Astrocyte (in vitro differentiated cells and primary cell): ENCODE results near the gene YKT6. TPM values are rescaled to one million over a fixed set of nuclear protein-coding genes. Genes with fewer than 3 reads are reported as not detected.
A peak's percentile ranks its signal among the peaks of the same experiment; 100 is the strongest.

Experiments used
- DNase-seq: peaks from one replicate; pipeline ENCODE4 v3.0.0-alpha.2; 2010; ENCODE audit warnings: low read depth
- FAIRE-seq: peaks from 2 replicates; lab custom pipeline; 2011; peaks lifted over from hg19 to GRCh38; lab: Jason Lieb, UNC
- H2AFZ ChIP-seq: 2 replicates; pipeline ENCODE4 v1.6.0; 2012; ENCODE audit warnings: low read depth, low read length, inconsistent platforms
- H3K27ac ChIP-seq: 2 replicates; pipeline ENCODE4 v1.5.1; 2011; ENCODE audit warnings: low read depth, low read length, inconsistent platforms
- H3K27me3 ChIP-seq: 2 replicates; pipeline ENCODE4 v1.6.0; 2011; ENCODE audit warnings: low read length, inconsistent platforms; ENCODE audit not compliant: insufficient read depth
- H3K36me3 ChIP-seq: 2 replicates; pipeline ENCODE4 v1.5.1; 2011; ENCODE audit warnings: low read length, inconsistent platforms; ENCODE audit not compliant: insufficient read depth
- H3K4me1 ChIP-seq: 2 replicates; pipeline ENCODE4 v1.5.1; 2011; ENCODE audit warnings: low read length, inconsistent platforms; ENCODE audit not compliant: insufficient read depth
- H3K4me2 ChIP-seq: 2 replicates; pipeline ENCODE4 v1.6.0; 2012; ENCODE audit warnings: low read length, inconsistent platforms
- H3K4me3 ChIP-seq: 2 replicates; pipeline ENCODE4 v1.5.1; 2011; ENCODE audit warnings: low read depth, mild to moderate bottlenecking, low read length, inconsistent platforms; ENCODE audit not compliant: insufficient read depth
- H3K79me2 ChIP-seq: 2 replicates; pipeline ENCODE4 v1.6.0; 2012; ENCODE audit warnings: mild to moderate bottlenecking, low read length, inconsistent platforms; ENCODE audit not compliant: insufficient read depth
- H3K9ac ChIP-seq: 2 replicates; pipeline ENCODE4 v1.6.0; 2012; ENCODE audit warnings: mild to moderate bottlenecking, low read length, inconsistent platforms
- H3K9me3 ChIP-seq: 2 replicates; pipeline ENCODE4 v1.5.1; 2012; ENCODE audit warnings: low read depth, mild to moderate bottlenecking, low read length, inconsistent platforms; ENCODE audit not compliant: insufficient read depth
- H4K20me1 ChIP-seq: 2 replicates; pipeline ENCODE4 v1.6.0; 2012; ENCODE audit warnings: low read length, inconsistent platforms; ENCODE audit not compliant: insufficient read depth
- H3K27ac Mint-ChIP-seq: one replicate; pipeline ENCODE4 v1.8.0; 2021; ENCODE audit warnings: mild to moderate bottlenecking, mixed read lengths; ENCODE audit not compliant: unreplicated experiment
- H3K27me3 Mint-ChIP-seq: one replicate; pipeline ENCODE4 v1.8.0; 2021; ENCODE audit warnings: low read depth, mixed read lengths; ENCODE audit not compliant: unreplicated experiment
- H3K36me3 Mint-ChIP-seq: one replicate; pipeline ENCODE4 v1.8.0; 2021; ENCODE audit warnings: low read depth, mixed read lengths; ENCODE audit not compliant: unreplicated experiment
- H3K4me1 Mint-ChIP-seq: one replicate; pipeline ENCODE4 v1.8.0; 2021; ENCODE audit warnings: low read depth, mixed read lengths; ENCODE audit not compliant: unreplicated experiment
- H3K4me3 Mint-ChIP-seq: one replicate; pipeline ENCODE4 v1.8.0; 2021; ENCODE audit warnings: mild to moderate bottlenecking, moderate library complexity, mixed read lengths; ENCODE audit not compliant: unreplicated experiment
- H3K9me3 Mint-ChIP-seq: one replicate; pipeline ENCODE4 v1.8.0; 2021; ENCODE audit warnings: mild to moderate bottlenecking, mixed read lengths; ENCODE audit not compliant: unreplicated experiment
- CTCF ChIP-seq: IDR thresholded peaks from 2 replicates; pipeline ENCODE4 v1.5.1; 2011; ENCODE audit warnings: low read depth, mild to moderate bottlenecking, inconsistent platforms, low read length, moderate library complexity; ENCODE audit not compliant: insufficient read depth
- EZH2 ChIP-seq: IDR thresholded peaks from 2 replicates; pipeline ENCODE4 v1.6.1; 2012; ENCODE audit warnings: mild to moderate bottlenecking, low read length, inconsistent platforms; ENCODE audit not compliant: insufficient read depth
- total RNA-seq: library from RNA; stranded (reverse); gene quantifications from 2 replicates; pipeline ENCODE4 v1.2.1, GENCODE V29; 2021

Gene YKT6
- total RNA-seq, 1 donor from 2014 or later: 216 TPM

- Histone ChIP-seq H3K4me1 (no peaks in the 10 kb centered on the region), H3K4me3 (no peak overlapping the region), H3K79me2 (no peaks in the 10 kb centered on the region), H3K9me3 (no peaks in the 10 kb centered on the region), H3K4me2 (no peak overlapping the region), H2AFZ (no peak overlapping the region), H3K27ac (no peak overlapping the region), H3K9ac (no peak overlapping the region), H3K27me3 (no peaks in the 10 kb centered on the region), H3K36me3 (peaks cover 44% of the 10 kb centered on the region), H4K20me1 (peaks cover 64% of the 10 kb centered on the region)
- peaks cover 7% of the 10 kb centered on the region for H3K4me1 Mint-ChIP-seq
- H3K4me3 Mint-ChIP-seq: no peak overlapping the region
- peak overlapping the region; percentile 47 for H3K27ac Mint-ChIP-seq
- DNase-seq (no peak), FAIRE-seq (no peak)
- H3K9me3 Mint-ChIP-seq: no peaks in the 10 kb centered on the region
- H3K36me3 Mint-ChIP-seq: peaks cover 18% of the 10 kb centered on the region
- TF ChIP-seq CTCF (no peak), EZH2 (no peak)
- H3K27me3 Mint-ChIP-seq: no peaks in the 10 kb centered on the region
These were observed 12.6 kb downstream of the YKT6 start for GRCh38 chr7:44213206-44213876.

- Mint-ChIP-seq H3K4me1 (peaks cover 7% of the 10 kb centered on the region), H3K36me3 (peaks cover 18% of the 10 kb centered on the region), H3K9me3 (no peaks in the 10 kb centered on the region), H3K27ac (peak overlapping the region; percentile 50), H3K4me3 (peak overlapping the region; percentile 27), H3K27me3 (no peaks in the 10 kb centered on the region)
- Histone ChIP-seq H2AFZ (no peak overlapping the region), H3K4me2 (no peak overlapping the region), H3K27ac (no peak overlapping the region), H3K4me3 (no peak overlapping the region), H3K9ac (no peak overlapping the region), H3K27me3 (no peaks in the 10 kb centered on the region), H3K79me2 (no peaks in the 10 kb centered on the region), H3K4me1 (no peaks in the 10 kb centered on the region), H4K20me1 (peaks cover 58% of the 10 kb centered on the region), H3K9me3 (peaks cover 2% of the 10 kb centered on the region), H3K36me3 (peaks cover 38% of the 10 kb centered on the region)
- DNase-seq (no peak), FAIRE-seq (no peak)
- TF ChIP-seq EZH2: no peak
- TF ChIP-seq CTCF: no peak
These were observed 13.2 kb downstream of the YKT6 start for GRCh38 chr7:44213877-44214388.

- Histone ChIP-seq H3K4me3 (no peak overlapping the region), H3K9ac (no peak overlapping the region), H2AFZ (no peak overlapping the region), H3K36me3 (peaks cover 25% of the 10 kb centered on the region), H3K79me2 (no peaks in the 10 kb centered on the region), H3K4me2 (no peak overlapping the region), H3K4me1 (no peaks in the 10 kb centered on the region), H4K20me1 (peaks cover 43% of the 10 kb centered on the region), H3K27ac (no peak overlapping the region), H3K9me3 (peaks cover 4% of the 10 kb centered on the region), H3K27me3 (no peaks in the 10 kb centered on the region)
- peaks cover 7% of the 10 kb centered on the region for H3K4me1 Mint-ChIP-seq
- no peaks in the 10 kb centered on the region for H3K27me3 Mint-ChIP-seq
- no peaks in the 10 kb centered on the region for H3K9me3 Mint-ChIP-seq
- no peak overlapping the region for H3K27ac Mint-ChIP-seq
- FAIRE-seq: no peak
- no peak for DNase-seq
- TF ChIP-seq EZH2: no peak
- no peak for TF ChIP-seq CTCF
- H3K36me3 Mint-ChIP-seq: peaks cover 15% of the 10 kb centered on the region
- no peak overlapping the region for H3K4me3 Mint-ChIP-seq
These were observed 14.8 kb downstream of the YKT6 start for GRCh38 chr7:44215531-44215930.
